Body of pancreas (tissue), 4 donors: Measurements from ENCODE around the gene ADGRL2.

Experiments used
- CTCF ChIP-seq, 7 experiments: fragments of 450-650 bp in 4 of 7; fragments of 200-600 bp in 3 of 7; sonication (generic) in 3 of 7; IDR thresholded peaks; one replicate each; pipeline ENCODE4 v1.5.1; 2016 to 2019; ENCODE audit warnings: antibody characterized with exemption in 7 of 7
- POLR2A ChIP-seq, 3 donors: fragments of 450-650 bp; IDR thresholded peaks; one replicate each; pipeline ENCODE4 v1.6.1; 2016; ENCODE audit warnings: antibody characterized with exemption in 3 of 3, mild to moderate bottlenecking in 2 of 3

- TF ChIP-seq POLR2A (IDR thresholded peaks at IDR 0.05) (no peak), CTCF (IDR thresholded peaks at IDR 0.05) (no peak)
These were observed 74.2 kb downstream of the ADGRL2 start for GRCh38 chr1:81874940-81875339.
